K562 (cell line): Measurements from ENCODE around the gene MAGI1.
"Not testable (repeated sequence)": the region's sequence is repeated elsewhere in the genome, so short reads cannot be mapped to it uniquely, and the experiment has no call there.

Experiments
- CTCF ChIP-seq, 3 experiments: IDR thresholded peaks in 2 of 3; conservative IDR thresholded peaks in 1 of 3; 2 replicates each; pipeline ENCODE4 v1.5.1; 2011 to 2012; ENCODE audit warnings: low read length in 3 of 3, mild to moderate bottlenecking in 3 of 3, control low read depth in 2 of 3, improper control_type of control experiment in 1 of 3, inconsistent platforms in 1 of 3, low read depth in 1 of 3, mixed read lengths in 1 of 3, moderate library complexity in 1 of 3; ENCODE audit not compliant: insufficient read depth in 2 of 3
- EHMT2 ChIP-seq: fragments of 450-650 bp; IDR thresholded peaks from 2 replicates; pipeline ENCODE4 v1.6.1; 2018; ENCODE audit warnings: antibody characterized with exemption
- ELK3 ChIP-seq: fragments of 450-650 bp; formaldehyde crosslinking; IDR thresholded peaks from 2 replicates; pipeline ENCODE4 v1.4.0; 2020; ENCODE audit warnings: mild to moderate bottlenecking
- ERF ChIP-seq: fragments of 450-650 bp; formaldehyde crosslinking; IDR thresholded peaks from 2 replicates; pipeline ENCODE4 v1.4.0; 2020; ENCODE audit warnings: mild to moderate bottlenecking, mixed read lengths
- GABPB1 ChIP-seq: sonication (generic); formaldehyde crosslinking; IDR thresholded peaks from 2 replicates; pipeline ENCODE4 v1.8.0; 2022; ENCODE audit warnings: mild to moderate bottlenecking, missing genetic modification reagents
- IRF2 ChIP-seq: sonication (generic); formaldehyde crosslinking; IDR thresholded peaks from 2 replicates; pipeline ENCODE4 v1.8.1; 2022; ENCODE audit warnings: mild to moderate bottlenecking, missing genetic modification reagents
- PBX2 ChIP-seq, 2 experiments: IDR thresholded peaks in 1 of 2; conservative IDR thresholded peaks in 1 of 2; 2 replicates each; pipeline ENCODE4 v1.6.1; 2016; ENCODE audit warnings: low read depth in 2 of 2, mild to moderate bottlenecking in 1 of 2, missing compliant biosample characterization in 1 of 2, missing genetic modification characterization in 1 of 2, moderate library complexity in 1 of 2
- RFX5 ChIP-seq: IDR thresholded peaks from 2 replicates; pipeline ENCODE4 v1.6.1; 2011; ENCODE audit warnings: low read depth, mild to moderate bottlenecking, improper control_type of control experiment, low read length
- SMAD3 ChIP-seq: fragments of 450-650 bp; formaldehyde crosslinking; conservative IDR thresholded peaks from 2 replicates; pipeline ENCODE4 v1.4.0; 2020; ENCODE audit warnings: mild to moderate bottlenecking
- SMARCC2 ChIP-seq: fragments of 450-650 bp; IDR thresholded peaks from 2 replicates; pipeline ENCODE4 v1.6.1; 2017; ENCODE audit warnings: antibody characterized with exemption, moderate library complexity, mild to moderate bottlenecking, low read depth
- THRB ChIP-seq: fragments of 450-650 bp; formaldehyde crosslinking; conservative IDR thresholded peaks from 2 replicates; pipeline ENCODE4 v1.4.0; 2022; ENCODE audit warnings: mild to moderate bottlenecking, missing genetic modification characterization
- ZFX ChIP-seq: sonication (generic); formaldehyde crosslinking; IDR thresholded peaks from 2 replicates; pipeline ENCODE4 v1.8.0; 2022; ENCODE audit warnings: mild to moderate bottlenecking, missing genetic modification reagents, moderate library complexity

GRCh38 chr3:65514317-65514716 is 524.4 kb downstream of the MAGI1 start:
- TF ChIP-seq EHMT2; IRF2 (CRISPR knock-in tag); ZFX (CRISPR knock-in tag); CTCF (IDR thresholded peaks at IDR 0.05 in 2 of 3, conservative IDR thresholded peaks at IDR 0.05 in 1 of 3; ENCODE audit: insufficient read depth in 2 of 3, low read depth in 1 of 3, low read length in 3 of 3); ELK3 (CRISPR knock-in tag); SMAD3 (CRISPR knock-in tag); RFX5; THRB (CRISPR knock-in tag); SMARCC2; PBX2 (CRISPR knock-in tag; IDR thresholded peaks at IDR 0.05; ENCODE audit: low read depth); PBX2 (tag; conservative IDR thresholded peaks at IDR 0.05; ENCODE audit: low read depth); GABPB1; ERF (CRISPR knock-in tag): not testable (repeated sequence)
